ENCODE data around the gene MATN3. TPM values are rescaled to one million over a fixed set of nuclear protein-coding genes. Genes with fewer than 3 reads are reported as not detected.
"Not testable (repeated sequence)": the region's sequence is repeated elsewhere in the genome, so short reads cannot be mapped to it uniquely, and the experiment has no call there.

Gene MATN3
- 0.16 TPM for total RNA-seq
- long read RNA-seq, partial matches to known transcripts, result 0 of 1 reads
- long read RNA-seq, other reads (novel, unspliced or antisense), result 0 of 1 reads

GRCh38 chr2:20012282-20013125, at the start of gene MATN3:
Gene MATN3 (minus strand): TSS chr2:20012668. CDS start chr2:20012631, 37 bp downstream.
- DNase-seq (peak; percentile 59), ATAC-seq (ENCODE audit: poor library complexity) (peak; percentile 90)
- intact Hi-C loops (cut with DNase I), result loop anchor here (1.0 to 5.0 kb wide), 2 partner anchors 50 to 86 kb away; no protein-coding TSS in a partner anchor

GRCh38 chr2:20061940-20062339, 49.5 kb upstream of the MATN3 start:
- DNase-seq, result no peak
- no peak for ATAC-seq (ENCODE audit: poor library complexity)
- intact Hi-C loops (cut with DNase I), result no loop called here

- ATAC-seq (ENCODE audit: poor library complexity) (no peak), DNase-seq (no peak)
- intact Hi-C loops (cut with DNase I), result no loop called here
Measured at GRCh38 chr2:20061476-20061875, 49.0 kb upstream of the MATN3 start.

- no peak for DNase-seq
- no peak for ATAC-seq (ENCODE audit: poor library complexity)
- intact Hi-C loops (cut with DNase I), result no loop called here
Measured at GRCh38 chr2:20060106-20060505, 47.6 kb upstream of the MATN3 start.

- DNase-seq (no peak), ATAC-seq (ENCODE audit: poor library complexity) (no peak)
- intact Hi-C loops (cut with DNase I), result no loop called here
Measured at GRCh38 chr2:20057268-20057667, 44.8 kb upstream of the MATN3 start.

GRCh38 chr2:20054931-20055330, 42.5 kb upstream of the MATN3 start:
- DNase-seq (no peak), ATAC-seq (ENCODE audit: poor library complexity) (no peak)
- intact Hi-C loops (cut with DNase I), result no loop called here

GRCh38 chr2:20054119-20054518, 41.7 kb upstream of the MATN3 start:
- ATAC-seq (ENCODE audit: poor library complexity) (no peak), DNase-seq (no peak)
- intact Hi-C loops (cut with DNase I), result no loop called here

- DNase-seq (peak; percentile 76), ATAC-seq (ENCODE audit: poor library complexity) (peak; percentile 30)
- intact Hi-C loops (cut with DNase I), result no loop called here
Measured at GRCh38 chr2:20052861-20053281, 40.4 kb upstream of the MATN3 start.

GRCh38 chr2:20052229-20052851, 39.9 kb upstream of the MATN3 start:
- DNase-seq (no peak), ATAC-seq (ENCODE audit: poor library complexity) (no peak)
- intact Hi-C loops (cut with DNase I), result no loop called here

- ATAC-seq (ENCODE audit: poor library complexity), result peak; percentile 96
- intact Hi-C loops (cut with DNase I), result no loop called here
- DNase-seq, result peak; percentile 99
Measured at GRCh38 chr2:20051532-20052228, 39.2 kb upstream of the MATN3 start, which contains the start of gene LAPTM4A. Gene LAPTM4A (minus strand): TSS chr2:20051628. CDS start chr2:20051520, 108 bp downstream.

- ATAC-seq (ENCODE audit: poor library complexity) (peak; percentile 42), DNase-seq (peak; percentile 60)
- intact Hi-C loops (cut with DNase I), result no loop called here
Measured at GRCh38 chr2:20050646-20051531, 38.4 kb upstream of the MATN3 start.

- no peak for ATAC-seq (ENCODE audit: poor library complexity)
- no peak for DNase-seq
- intact Hi-C loops (cut with DNase I), result no loop called here
Measured at GRCh38 chr2:20050104-20050645, 37.7 kb upstream of the MATN3 start.

- ATAC-seq (ENCODE audit: poor library complexity) (no peak), DNase-seq (no peak)
- intact Hi-C loops (cut with DNase I), result no loop called here
Measured at GRCh38 chr2:20049637-20050036, 37.2 kb upstream of the MATN3 start.

- intact Hi-C loops (cut with DNase I), result no loop called here
- ATAC-seq (ENCODE audit: poor library complexity), result no peak
- DNase-seq, result no peak
Measured at GRCh38 chr2:20048488-20049448, 36.3 kb upstream of the MATN3 start.

- ATAC-seq (ENCODE audit: poor library complexity); intact Hi-C loops (cut with DNase I); DNase-seq: not testable (repeated sequence)
Measured at GRCh38 chr2:20045712-20046292, 33.3 kb upstream of the MATN3 start.

- ATAC-seq (ENCODE audit: poor library complexity), result no peak
- no peak for DNase-seq
- intact Hi-C loops (cut with DNase I), result no loop called here
Measured at GRCh38 chr2:20044778-20045177, 32.3 kb upstream of the MATN3 start.

- ATAC-seq (ENCODE audit: poor library complexity) (peak; percentile 41), DNase-seq (no peak)
- intact Hi-C loops (cut with DNase I), result no loop called here
Measured at GRCh38 chr2:20042531-20042930, 30.1 kb upstream of the MATN3 start.
